ENCODE measurements around the gene PEAK1.

- no peak for TF ChIP-seq CTCF (conservative IDR thresholded peaks at IDR 0.05; ENCODE audit: low read depth, low read length)
- no peak for TF ChIP-seq EZH2 (IDR thresholded peaks at IDR 0.05; ENCODE audit: borderline replicate concordance, low read depth, low read length, poor library complexity, severe bottlenecking)
Measured at GRCh38 chr15:77121599-77121998, 298.3 kb downstream of the PEAK1 start.
